Sigmoid colon (tissue), 4 donors: Measurements from ENCODE around the gene FER1L5.

ENCODE experiments used
- CTCF ChIP-seq, 4 experiments: fragments of 450-650 bp in 3 of 4; fragments of 200-600 bp in 1 of 4; IDR thresholded peaks; one replicate each; pipeline ENCODE4 v1.5.1; 2016 to 2019; ENCODE audit warnings: antibody characterized with exemption in 4 of 4, mild to moderate bottlenecking in 3 of 4, moderate library complexity in 2 of 4
- EP300 ChIP-seq, 4 donors: sonication (generic); formaldehyde crosslinking; IDR thresholded peaks; one replicate each; pipeline ENCODE4 v1.6.1; 2017; ENCODE audit warnings: antibody characterized with exemption in 4 of 4
- POLR2A ChIP-seq, 2 donors: fragments of 450-650 bp; IDR thresholded peaks; one replicate each; pipeline ENCODE4 v1.6.1; 2016; ENCODE audit warnings: antibody characterized with exemption in 2 of 2, mild to moderate bottlenecking in 2 of 2, moderate library complexity in 2 of 2

- TF ChIP-seq EP300 (IDR thresholded peaks at IDR 0.05) (no peak), POLR2A (IDR thresholded peaks at IDR 0.05) (no peak), CTCF (IDR thresholded peaks at IDR 0.05) (no peak)
Observed at GRCh38 chr2:96618596-96619283, 23.8 kb upstream of the FER1L5 start.
